Liver (tissue), 3 donors: Measurements from ENCODE around the gene MOSPD3.
A peak's percentile ranks its signal among the peaks of the same experiment; 100 is the strongest.

ENCODE experiments used
- FOXA1 ChIP-seq: IDR thresholded peaks from 2 replicates; pipeline ENCODE4 v1.6.1; 2016; ENCODE audit warnings: antibody characterized with exemption
- GABPA ChIP-seq, 2 donors: IDR thresholded peaks in 1 of 2; conservative IDR thresholded peaks in 1 of 2; 2 replicates each; pipeline ENCODE4 v1.6.1; 2016; ENCODE audit warnings: antibody characterized with exemption in 2 of 2, mild to moderate bottlenecking in 1 of 2, moderate library complexity in 1 of 2
- HNF4G ChIP-seq: IDR thresholded peaks from 2 replicates; pipeline ENCODE4 v1.6.1; 2016; ENCODE audit warnings: antibody characterized with exemption
- RAD21 ChIP-seq, 2 donors: IDR thresholded peaks; 2 replicates each; pipeline ENCODE4 v1.6.1; 2016; ENCODE audit warnings: antibody characterized with exemption in 2 of 2, mild to moderate bottlenecking in 2 of 2
- RXRA ChIP-seq, 2 donors: IDR thresholded peaks; 2 replicates each; pipeline ENCODE4 v1.6.1; 2017 to 2018; ENCODE audit warnings: antibody characterized with exemption in 2 of 2, mild to moderate bottlenecking in 1 of 2
- YY1 ChIP-seq: IDR thresholded peaks from 2 replicates; pipeline ENCODE4 v1.6.1; 2016; ENCODE audit warnings: antibody characterized with exemption, mild to moderate bottlenecking
- TF ChIP-seq, protein P1 (sequence below): fragments of 150-350 bp; IDR thresholded peaks from 2 replicates; pipeline ENCODE4 v1.5.1; 2017; ENCODE audit warnings: improper control_type of control experiment, low read depth, low read length; ENCODE audit not compliant: missing input control
- TF ChIP-seq, protein P2 (sequence below): IDR thresholded peaks from 2 replicates; pipeline ENCODE4 v1.6.1; 2016; ENCODE audit warnings: antibody characterized with exemption, mild to moderate bottlenecking
- TF ChIP-seq, protein P3 (sequence below): IDR thresholded peaks from 2 replicates; pipeline ENCODE4 v1.6.1; 2016; ENCODE audit warnings: antibody characterized with exemption
- donor health status: healthy.
- donor health status: healthy.

DNA sequence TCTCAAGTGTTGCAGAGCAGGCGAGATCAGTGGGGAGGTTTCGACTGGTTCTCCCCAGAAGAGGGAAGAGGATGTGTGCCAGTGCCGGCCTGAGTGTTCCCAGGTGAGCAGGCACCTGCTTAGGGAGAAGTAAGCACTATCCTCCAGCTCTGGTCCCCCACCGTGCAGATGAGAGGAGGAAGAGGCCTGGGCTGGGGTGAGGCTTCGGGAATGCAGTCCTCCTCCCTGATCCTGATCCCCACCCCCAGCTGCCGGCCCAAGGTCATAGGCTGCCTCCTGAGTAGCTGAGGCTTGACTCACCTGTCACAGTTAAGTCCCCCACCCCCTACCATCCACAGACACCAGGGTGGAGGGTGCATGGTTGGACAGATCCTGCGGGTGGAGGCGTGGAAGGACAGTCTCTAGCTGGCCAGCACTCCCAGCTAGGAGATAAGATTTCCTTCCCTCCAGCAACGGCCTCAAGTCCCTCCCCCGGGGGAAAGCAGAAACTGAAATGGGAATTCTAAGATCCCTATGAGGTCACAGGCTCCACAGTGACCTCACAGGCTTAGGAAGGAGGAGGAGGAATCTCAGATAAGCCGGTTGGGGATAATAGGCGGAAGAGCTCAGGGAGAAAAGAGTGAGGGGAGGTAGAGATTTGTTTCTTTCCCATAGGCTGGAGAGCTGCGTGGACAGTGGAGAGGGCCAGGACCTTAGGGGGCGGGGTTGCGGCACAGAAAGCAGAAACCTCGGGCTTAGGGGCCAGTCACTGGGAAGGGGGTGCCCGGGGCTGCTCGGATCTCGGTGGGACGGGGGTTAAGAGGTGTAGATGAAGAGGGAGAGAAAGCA is 27.4 kb upstream of the MOSPD3 start:
- TF ChIP-seq RAD21 (IDR thresholded peaks at IDR 0.05) (peak in 1 of 2 donors; percentile 16), FOXA1 (no peak), HNF4G (no peak), RXRA (IDR thresholded peaks at IDR 0.05) (no peak), GABPA (IDR thresholded peaks at IDR 0.05 in 1 of 2, conservative IDR thresholded peaks at IDR 0.05 in 1 of 2) (no peak), YY1 (no peak)
- TF ChIP-seq, protein P1, sequence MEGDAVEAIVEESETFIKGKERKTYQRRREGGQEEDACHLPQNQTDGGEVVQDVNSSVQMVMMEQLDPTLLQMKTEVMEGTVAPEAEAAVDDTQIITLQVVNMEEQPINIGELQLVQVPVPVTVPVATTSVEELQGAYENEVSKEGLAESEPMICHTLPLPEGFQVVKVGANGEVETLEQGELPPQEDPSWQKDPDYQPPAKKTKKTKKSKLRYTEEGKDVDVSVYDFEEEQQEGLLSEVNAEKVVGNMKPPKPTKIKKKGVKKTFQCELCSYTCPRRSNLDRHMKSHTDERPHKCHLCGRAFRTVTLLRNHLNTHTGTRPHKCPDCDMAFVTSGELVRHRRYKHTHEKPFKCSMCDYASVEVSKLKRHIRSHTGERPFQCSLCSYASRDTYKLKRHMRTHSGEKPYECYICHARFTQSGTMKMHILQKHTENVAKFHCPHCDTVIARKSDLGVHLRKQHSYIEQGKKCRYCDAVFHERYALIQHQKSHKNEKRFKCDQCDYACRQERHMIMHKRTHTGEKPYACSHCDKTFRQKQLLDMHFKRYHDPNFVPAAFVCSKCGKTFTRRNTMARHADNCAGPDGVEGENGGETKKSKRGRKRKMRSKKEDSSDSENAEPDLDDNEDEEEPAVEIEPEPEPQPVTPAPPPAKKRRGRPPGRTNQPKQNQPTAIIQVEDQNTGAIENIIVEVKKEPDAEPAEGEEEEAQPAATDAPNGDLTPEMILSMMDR, result no peak
- TF ChIP-seq, protein P2, sequence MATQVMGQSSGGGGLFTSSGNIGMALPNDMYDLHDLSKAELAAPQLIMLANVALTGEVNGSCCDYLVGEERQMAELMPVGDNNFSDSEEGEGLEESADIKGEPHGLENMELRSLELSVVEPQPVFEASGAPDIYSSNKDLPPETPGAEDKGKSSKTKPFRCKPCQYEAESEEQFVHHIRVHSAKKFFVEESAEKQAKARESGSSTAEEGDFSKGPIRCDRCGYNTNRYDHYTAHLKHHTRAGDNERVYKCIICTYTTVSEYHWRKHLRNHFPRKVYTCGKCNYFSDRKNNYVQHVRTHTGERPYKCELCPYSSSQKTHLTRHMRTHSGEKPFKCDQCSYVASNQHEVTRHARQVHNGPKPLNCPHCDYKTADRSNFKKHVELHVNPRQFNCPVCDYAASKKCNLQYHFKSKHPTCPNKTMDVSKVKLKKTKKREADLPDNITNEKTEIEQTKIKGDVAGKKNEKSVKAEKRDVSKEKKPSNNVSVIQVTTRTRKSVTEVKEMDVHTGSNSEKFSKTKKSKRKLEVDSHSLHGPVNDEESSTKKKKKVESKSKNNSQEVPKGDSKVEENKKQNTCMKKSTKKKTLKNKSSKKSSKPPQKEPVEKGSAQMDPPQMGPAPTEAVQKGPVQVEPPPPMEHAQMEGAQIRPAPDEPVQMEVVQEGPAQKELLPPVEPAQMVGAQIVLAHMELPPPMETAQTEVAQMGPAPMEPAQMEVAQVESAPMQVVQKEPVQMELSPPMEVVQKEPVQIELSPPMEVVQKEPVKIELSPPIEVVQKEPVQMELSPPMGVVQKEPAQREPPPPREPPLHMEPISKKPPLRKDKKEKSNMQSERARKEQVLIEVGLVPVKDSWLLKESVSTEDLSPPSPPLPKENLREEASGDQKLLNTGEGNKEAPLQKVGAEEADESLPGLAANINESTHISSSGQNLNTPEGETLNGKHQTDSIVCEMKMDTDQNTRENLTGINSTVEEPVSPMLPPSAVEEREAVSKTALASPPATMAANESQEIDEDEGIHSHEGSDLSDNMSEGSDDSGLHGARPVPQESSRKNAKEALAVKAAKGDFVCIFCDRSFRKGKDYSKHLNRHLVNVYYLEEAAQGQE, result peak; percentile 55
- TF ChIP-seq, protein P3, sequence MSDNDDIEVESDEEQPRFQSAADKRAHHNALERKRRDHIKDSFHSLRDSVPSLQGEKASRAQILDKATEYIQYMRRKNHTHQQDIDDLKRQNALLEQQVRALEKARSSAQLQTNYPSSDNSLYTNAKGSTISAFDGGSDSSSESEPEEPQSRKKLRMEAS, result no peak
